ENCODE data around the gene SUSD1.

Gene SUSD1

DNA sequence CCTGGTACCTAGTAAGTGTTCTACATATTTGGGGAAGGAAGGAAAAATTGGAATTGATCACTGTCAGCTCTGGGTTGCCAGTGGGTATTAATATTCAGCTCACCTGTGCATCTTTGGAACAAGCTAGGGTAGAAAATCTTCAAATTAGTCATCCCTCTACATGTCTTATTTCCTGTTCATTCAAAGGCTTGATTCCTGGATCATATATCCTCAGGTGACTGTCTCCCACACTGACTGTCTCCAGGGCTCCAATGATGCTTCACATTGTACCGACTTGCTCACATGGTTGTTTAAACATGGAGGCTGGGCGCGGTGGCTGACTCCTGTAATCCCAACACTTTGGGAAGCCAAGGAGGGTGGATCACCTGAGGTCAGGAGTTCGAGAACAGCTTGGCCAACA is 11.6 kb upstream of the SUSD1 start:
- TF ChIP-seq, protein P1, sequence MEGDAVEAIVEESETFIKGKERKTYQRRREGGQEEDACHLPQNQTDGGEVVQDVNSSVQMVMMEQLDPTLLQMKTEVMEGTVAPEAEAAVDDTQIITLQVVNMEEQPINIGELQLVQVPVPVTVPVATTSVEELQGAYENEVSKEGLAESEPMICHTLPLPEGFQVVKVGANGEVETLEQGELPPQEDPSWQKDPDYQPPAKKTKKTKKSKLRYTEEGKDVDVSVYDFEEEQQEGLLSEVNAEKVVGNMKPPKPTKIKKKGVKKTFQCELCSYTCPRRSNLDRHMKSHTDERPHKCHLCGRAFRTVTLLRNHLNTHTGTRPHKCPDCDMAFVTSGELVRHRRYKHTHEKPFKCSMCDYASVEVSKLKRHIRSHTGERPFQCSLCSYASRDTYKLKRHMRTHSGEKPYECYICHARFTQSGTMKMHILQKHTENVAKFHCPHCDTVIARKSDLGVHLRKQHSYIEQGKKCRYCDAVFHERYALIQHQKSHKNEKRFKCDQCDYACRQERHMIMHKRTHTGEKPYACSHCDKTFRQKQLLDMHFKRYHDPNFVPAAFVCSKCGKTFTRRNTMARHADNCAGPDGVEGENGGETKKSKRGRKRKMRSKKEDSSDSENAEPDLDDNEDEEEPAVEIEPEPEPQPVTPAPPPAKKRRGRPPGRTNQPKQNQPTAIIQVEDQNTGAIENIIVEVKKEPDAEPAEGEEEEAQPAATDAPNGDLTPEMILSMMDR (IDR thresholded peaks at IDR 0.05; ENCODE audit: low read depth, low read length, missing control alignments), result no peak
- H3K4me3 ChIP-seq (replicated peaks; ENCODE audit: low read depth, low read length), result no peak overlapping the region
- no peak for DNase-seq (ENCODE audit: extremely low read depth, low read depth)

DNA sequence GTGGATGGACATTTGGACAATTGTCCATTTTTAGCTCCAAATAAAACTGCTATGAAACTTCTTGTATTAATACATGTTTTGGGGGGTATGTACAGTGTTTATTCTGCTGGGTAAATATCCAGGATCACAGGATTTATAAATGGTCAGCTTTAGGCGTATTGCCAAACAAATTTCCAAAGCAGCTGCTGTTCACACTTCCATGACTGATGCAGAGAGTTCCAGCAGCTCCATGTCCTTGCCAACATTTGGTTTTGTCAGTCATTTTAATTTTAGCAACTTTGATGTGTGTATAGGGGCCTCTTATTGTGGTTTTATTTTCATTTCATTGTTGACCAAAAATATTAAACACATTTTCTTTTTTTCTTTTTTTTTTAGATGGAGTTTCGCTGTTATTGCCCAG is 9.8 kb upstream of the SUSD1 start:
- no peak overlapping the region for H3K4me3 ChIP-seq (replicated peaks; ENCODE audit: low read depth, low read length)
- DNase-seq (ENCODE audit: extremely low read depth, low read depth), result no peak
- TF ChIP-seq, protein P1 (IDR thresholded peaks at IDR 0.05; ENCODE audit: low read depth, low read length, missing control alignments), result no peak

DNA sequence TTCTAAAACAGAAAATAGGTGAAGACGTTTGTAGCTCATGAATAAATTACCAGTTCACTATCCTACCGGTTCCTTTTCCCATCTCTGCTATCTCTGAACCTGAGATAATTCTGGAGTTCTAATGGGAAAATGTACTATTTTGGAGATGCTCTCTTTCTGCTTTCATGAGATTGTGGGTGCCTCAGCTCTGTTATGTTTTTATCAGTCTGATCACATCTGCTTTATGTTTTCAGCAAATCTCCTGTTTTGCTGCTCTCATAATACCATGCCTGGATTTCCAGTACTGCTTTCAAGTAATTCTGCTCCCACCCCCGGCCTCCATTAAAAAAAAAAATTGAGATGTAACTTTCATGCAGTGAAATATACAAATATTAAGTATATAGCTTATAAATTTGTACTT is 9.1 kb upstream of the SUSD1 start:
- DNase-seq (ENCODE audit: extremely low read depth, low read depth), result no peak
- H3K4me3 ChIP-seq (replicated peaks; ENCODE audit: low read depth, low read length), result no peak overlapping the region
- TF ChIP-seq, protein P1 (IDR thresholded peaks at IDR 0.05; ENCODE audit: low read depth, low read length, missing control alignments), result no peak

DNA sequence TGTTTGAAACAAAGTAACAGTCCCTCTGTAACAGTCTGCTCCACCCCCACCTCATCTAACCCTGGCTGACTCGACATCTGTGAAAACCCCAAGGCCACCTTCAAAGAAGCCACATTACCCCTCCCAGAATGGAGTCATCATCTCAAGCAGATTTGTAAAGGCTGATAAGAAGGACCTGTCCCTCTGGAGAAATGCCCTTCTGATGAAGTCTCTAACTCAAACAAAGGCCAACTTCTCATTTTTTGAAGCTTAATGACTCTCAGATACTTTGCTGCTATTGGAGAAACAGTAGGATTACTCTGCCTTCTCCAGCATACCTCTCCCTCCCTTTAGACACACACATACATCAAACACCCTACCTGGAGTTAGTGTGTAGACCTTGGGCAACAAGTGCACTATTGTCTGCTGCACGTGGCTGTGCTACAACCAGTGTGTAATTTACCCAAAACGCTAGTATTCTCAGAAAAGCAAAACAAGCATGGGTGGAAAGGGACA is 5.3 kb upstream of the SUSD1 start:
- no peak overlapping the region for H3K4me3 ChIP-seq (replicated peaks; ENCODE audit: low read depth, low read length)
- DNase-seq (ENCODE audit: extremely low read depth, low read depth), result no peak
- TF ChIP-seq, protein P1 (IDR thresholded peaks at IDR 0.05; ENCODE audit: low read depth, low read length, missing control alignments), result no peak

DNA sequence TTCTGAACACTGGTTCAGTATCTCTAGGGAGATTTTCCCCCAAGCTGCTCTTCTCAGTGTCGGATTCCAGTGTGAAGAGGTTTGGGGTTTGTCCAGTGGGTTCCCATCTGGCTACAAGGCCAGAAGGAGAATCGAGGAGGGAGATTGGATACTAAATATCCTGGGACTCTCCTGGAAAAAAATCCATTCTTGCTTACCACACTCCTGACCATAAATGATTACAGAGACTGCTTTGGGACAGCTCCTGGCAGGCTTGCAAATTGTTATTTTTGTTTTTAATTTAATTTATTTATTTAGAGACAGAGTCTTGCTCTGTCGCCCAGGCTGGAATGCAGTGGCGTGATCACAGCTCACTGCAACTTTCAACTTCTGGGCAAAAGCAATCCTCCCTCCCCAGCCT is 4.7 kb upstream of the SUSD1 start:
- no peak for DNase-seq (ENCODE audit: extremely low read depth, low read depth)
- TF ChIP-seq, protein P1 (IDR thresholded peaks at IDR 0.05; ENCODE audit: low read depth, low read length, missing control alignments), result no peak
- no peak overlapping the region for H3K4me3 ChIP-seq (replicated peaks; ENCODE audit: low read depth, low read length)

- TF ChIP-seq, protein P1 (IDR thresholded peaks at IDR 0.05; ENCODE audit: low read depth, low read length, missing control alignments), result no peak
- H3K4me3 ChIP-seq (replicated peaks; ENCODE audit: low read depth, low read length), result no peak overlapping the region
- DNase-seq (ENCODE audit: extremely low read depth, low read depth), result no peak
Observed at GRCh38 chr9:112176524-112176923, 1.4 kb upstream of the SUSD1 start.

DNA sequence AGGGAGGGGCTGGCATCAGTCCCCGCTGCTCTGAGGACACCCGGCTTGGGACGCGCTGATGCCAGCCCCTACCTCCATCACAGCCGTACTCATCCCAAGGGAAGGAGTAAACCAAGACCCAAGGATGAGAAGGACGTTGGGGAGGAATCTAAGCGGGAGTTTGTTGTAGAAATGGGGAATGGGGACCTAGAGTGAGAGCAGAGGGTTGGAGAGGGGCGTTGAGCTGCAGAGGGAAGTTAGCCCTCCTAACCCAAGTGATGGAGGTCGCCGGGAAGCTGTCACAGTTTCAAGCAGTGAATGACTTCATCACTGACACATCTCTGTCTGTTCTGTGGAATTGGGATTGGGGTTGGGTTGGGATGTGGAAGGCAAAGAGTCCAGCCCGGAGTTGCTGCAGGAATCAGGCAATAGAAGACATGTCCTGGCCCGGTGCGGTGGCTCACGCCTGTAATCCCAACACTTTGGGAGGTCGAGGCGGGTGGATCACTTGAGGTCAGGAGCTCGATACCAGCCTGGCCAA is 759 bp upstream of the SUSD1 start:
- H3K4me3 ChIP-seq (replicated peaks; ENCODE audit: low read depth, low read length), result no peak overlapping the region
- no peak for DNase-seq (ENCODE audit: extremely low read depth, low read depth)
- TF ChIP-seq, protein P1 (IDR thresholded peaks at IDR 0.05; ENCODE audit: low read depth, low read length, missing control alignments), result no peak
